Uterus (tissue), 4 donors: ENCODE measurements around the gene NPNT. TPM values are rescaled to one million over a fixed set of nuclear protein-coding genes. Genes with fewer than 3 reads are reported as not detected.

Source experiments
- DNase-seq, 2 donors: peaks; one replicate each; pipeline ENCODE4 v3.0.0-alpha.2; 2019 to 2020
- H3K27ac ChIP-seq, 2 donors: fragments of 200-600 bp; sonication (generic); 1 replicate in 1 of 2; 2 replicates in 1 of 2; pipeline ENCODE4 v1.5.1; 2016 to 2018
- H3K27me3 ChIP-seq, 2 donors: fragments of 200-600 bp; sonication (generic); one replicate each; pipeline ENCODE4 v1.5.1; 2018 to 2019; ENCODE audit warnings: control low read depth in 1 of 2
- H3K36me3 ChIP-seq, 2 donors: fragments of 200-600 bp; sonication (generic); one replicate each; pipeline ENCODE4 v1.5.1; 2019; ENCODE audit warnings: control low read depth in 1 of 2
- H3K4me1 ChIP-seq, 2 donors: fragments of 200-600 bp; sonication (generic); one replicate each; pipeline ENCODE4 v1.5.1; 2018 to 2019; ENCODE audit warnings: control low read depth in 1 of 2
- H3K4me3 ChIP-seq, 2 donors: fragments of 200-600 bp; sonication (generic); 1 replicate in 1 of 2; 2 replicates in 1 of 2; pipeline ENCODE4 v1.5.1; 2018 to 2019; ENCODE audit warnings: mild to moderate bottlenecking in 1 of 2
- H3K9me3 ChIP-seq, 2 donors: fragments of 200-600 bp; sonication (generic); one replicate each; pipeline ENCODE4 v1.5.1; 2019; ENCODE audit warnings: control low read depth in 1 of 2
- POLR2A ChIP-seq, 2 donors: fragments of 450-650 bp; IDR thresholded peaks; one replicate each; pipeline ENCODE4 v1.6.1; 2016; ENCODE audit warnings: antibody characterized with exemption in 2 of 2, mild to moderate bottlenecking in 1 of 2, moderate library complexity in 1 of 2
- intact Hi-C: fragments of 100-400 bp; cut with DNase I; formaldehyde crosslinking; loops from one replicate; pipeline ENCODE4 v1.15.1; 2023; ENCODE audit warnings: low total_unique reads
- total RNA-seq, 4 donors: library from RNA; depleted of rRNA in 3 of 4; stranded (reverse); fragments of >200 nt in 3 of 4; gene quantifications; one replicate each; pipeline versions ENCODE4 v1.1.0 to v1.2.4, GENCODE V29; 2014 to 2023
- TF ChIP-seq, protein P1 (sequence below), 4 experiments: fragments of 200-600 bp in 2 of 4; fragments of 450-650 bp in 2 of 4; sonication (generic) in 2 of 4; IDR thresholded peaks; one replicate each; pipeline ENCODE4 v1.5.1; 2016 to 2019; ENCODE audit warnings: antibody characterized with exemption in 4 of 4, mild to moderate bottlenecking in 2 of 4, moderate library complexity in 1 of 4
- donor health status: DM: yes; HTN: yes; CAD: no.

Gene NPNT
- total RNA-seq, 4 donors from 2014 or later, result 6.8 to 69.9 (median 36.3) TPM

DNA sequence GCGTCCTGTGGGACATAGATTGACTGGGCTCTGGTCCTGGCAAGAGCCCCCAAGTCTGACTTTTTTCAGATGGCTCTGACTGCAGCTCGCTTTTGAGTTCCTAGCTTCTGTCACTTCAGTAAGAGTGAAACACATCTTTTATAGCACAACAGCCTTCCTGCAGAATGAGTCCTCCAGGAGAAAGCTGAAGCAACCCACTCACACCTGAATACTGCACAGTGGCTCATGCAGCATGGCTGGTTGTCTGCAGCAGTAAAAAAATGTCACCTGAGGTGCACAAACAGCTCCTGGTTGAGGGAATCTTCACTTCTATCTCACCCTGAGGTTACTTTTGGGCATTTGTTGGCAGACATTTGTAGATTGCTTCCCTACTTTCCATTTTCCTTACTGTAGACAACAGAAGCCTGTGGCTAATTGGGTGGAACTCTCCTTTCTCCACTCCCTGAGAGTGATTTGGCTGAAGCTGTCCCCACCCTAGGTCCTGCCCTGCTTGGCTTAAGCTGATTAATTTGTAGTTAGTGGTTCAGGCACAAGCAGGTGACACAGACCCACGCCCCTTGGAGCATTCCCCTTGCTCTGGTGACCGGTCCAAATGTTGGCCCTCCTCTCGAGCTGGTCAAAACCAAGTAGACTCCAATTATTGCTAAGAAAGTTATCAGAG lies 99.7 kb downstream of the NPNT start:
- Histone ChIP-seq H3K27ac (no peak overlapping the region), H3K27me3 (no peaks in the 10 kb centered on the region), H3K4me3 (no peak overlapping the region), H3K9me3 (no peaks in the 10 kb centered on the region), H3K4me1 (no peaks in the 10 kb centered on the region), H3K36me3 (no peaks in the 10 kb centered on the region)
- no peak for TF ChIP-seq POLR2A (IDR thresholded peaks at IDR 0.05)
- TF ChIP-seq, protein P1, sequence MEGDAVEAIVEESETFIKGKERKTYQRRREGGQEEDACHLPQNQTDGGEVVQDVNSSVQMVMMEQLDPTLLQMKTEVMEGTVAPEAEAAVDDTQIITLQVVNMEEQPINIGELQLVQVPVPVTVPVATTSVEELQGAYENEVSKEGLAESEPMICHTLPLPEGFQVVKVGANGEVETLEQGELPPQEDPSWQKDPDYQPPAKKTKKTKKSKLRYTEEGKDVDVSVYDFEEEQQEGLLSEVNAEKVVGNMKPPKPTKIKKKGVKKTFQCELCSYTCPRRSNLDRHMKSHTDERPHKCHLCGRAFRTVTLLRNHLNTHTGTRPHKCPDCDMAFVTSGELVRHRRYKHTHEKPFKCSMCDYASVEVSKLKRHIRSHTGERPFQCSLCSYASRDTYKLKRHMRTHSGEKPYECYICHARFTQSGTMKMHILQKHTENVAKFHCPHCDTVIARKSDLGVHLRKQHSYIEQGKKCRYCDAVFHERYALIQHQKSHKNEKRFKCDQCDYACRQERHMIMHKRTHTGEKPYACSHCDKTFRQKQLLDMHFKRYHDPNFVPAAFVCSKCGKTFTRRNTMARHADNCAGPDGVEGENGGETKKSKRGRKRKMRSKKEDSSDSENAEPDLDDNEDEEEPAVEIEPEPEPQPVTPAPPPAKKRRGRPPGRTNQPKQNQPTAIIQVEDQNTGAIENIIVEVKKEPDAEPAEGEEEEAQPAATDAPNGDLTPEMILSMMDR (IDR thresholded peaks at IDR 0.05), result no peak
- no peak for DNase-seq
- intact Hi-C loops, result no loop called here

DNA sequence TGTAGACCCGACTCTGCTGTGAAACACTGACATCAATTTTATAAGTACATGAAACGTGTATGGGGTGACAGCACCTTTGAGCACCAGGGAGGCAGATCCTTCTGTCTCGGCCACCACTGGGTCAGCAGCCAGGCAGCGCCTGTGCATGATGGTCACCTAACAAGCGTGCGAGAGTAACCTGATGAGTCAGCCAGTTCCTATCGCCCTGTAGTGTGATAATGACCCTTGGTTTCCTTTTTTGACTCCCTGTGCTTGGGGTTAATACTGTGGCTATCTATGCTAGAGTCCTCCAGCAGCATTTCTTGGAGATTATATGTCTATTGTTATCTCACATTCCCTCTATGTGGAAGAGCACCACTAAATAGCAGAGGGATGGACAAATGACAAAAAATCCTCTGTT lies 101.6 kb downstream of the NPNT start:
- Histone ChIP-seq H3K27ac (no peak overlapping the region), H3K4me3 (no peak overlapping the region), H3K36me3 (no peaks in the 10 kb centered on the region), H3K4me1 (no peaks in the 10 kb centered on the region), H3K9me3 (no peaks in the 10 kb centered on the region), H3K27me3 (no peaks in the 10 kb centered on the region)
- no peak for TF ChIP-seq POLR2A (IDR thresholded peaks at IDR 0.05)
- TF ChIP-seq, protein P1 (IDR thresholded peaks at IDR 0.05), result no peak
- DNase-seq, result no peak
- intact Hi-C loops, result no loop called here

DNA sequence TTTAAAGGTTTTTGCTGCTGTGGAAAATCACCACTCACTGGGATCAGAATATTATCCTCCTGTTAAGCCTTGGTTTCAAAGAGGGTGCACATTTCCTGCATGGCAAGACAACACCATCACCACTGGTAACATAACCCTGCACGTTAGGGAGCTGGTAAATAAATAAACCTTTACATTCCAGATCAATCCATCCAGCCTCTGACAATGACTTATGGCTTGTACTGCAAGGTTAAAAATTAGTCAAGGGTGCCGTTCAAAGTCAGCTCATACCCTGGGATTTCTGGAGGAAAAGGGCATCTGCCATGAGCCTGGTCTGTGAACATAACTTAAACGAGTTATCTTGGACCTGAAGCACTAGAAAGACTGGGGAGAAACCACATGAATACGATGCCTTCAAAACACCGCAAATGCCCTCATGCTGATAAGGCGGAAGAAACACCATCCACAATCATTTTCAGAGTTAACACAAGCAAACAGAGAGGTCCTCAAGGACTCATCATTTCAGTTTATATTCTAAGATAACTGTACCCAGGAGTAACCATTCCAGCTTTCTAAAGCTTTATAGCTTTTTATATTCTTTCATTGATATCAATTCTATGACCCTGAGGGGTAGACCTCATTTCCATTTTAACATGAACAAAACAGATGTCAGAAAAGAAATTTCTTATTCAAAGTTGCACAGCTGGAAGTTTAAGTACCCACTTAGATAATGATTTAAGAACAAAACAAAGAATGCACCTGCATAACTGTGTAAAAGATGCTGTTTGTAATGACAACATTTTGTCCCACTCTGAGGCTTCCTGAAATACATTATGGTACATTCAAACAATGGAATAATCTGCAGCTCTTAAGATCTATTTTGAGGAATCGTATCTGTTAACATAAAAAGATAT lies 103.1 kb downstream of the NPNT start:
- intact Hi-C loops, result no loop called here
- Histone ChIP-seq H3K9me3 (no peaks in the 10 kb centered on the region), H3K27ac (no peak overlapping the region), H3K27me3 (no peaks in the 10 kb centered on the region), H3K36me3 (no peaks in the 10 kb centered on the region), H3K4me1 (no peaks in the 10 kb centered on the region), H3K4me3 (no peak overlapping the region)
- DNase-seq, result no peak
- TF ChIP-seq, protein P1 (IDR thresholded peaks at IDR 0.05), result no peak
- TF ChIP-seq POLR2A (IDR thresholded peaks at IDR 0.05), result no peak

DNA sequence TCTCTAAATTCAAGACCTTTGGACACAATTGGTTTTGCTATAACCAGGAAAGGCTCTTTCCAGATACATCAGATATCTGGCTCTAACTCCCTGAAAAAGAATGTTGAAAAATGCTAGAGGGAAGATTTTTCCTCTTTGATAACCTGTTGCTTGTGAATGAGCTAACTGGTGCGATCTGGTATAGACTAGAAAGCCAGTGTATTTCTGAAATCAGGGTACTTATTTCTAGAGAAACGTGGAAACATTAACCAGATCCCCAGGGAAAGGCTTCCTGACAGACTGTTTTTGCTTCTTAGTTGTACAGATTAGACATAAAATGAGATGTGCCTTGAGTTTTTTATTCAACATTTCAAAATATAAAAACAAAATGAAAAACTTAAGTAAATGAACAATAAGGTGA lies 107.7 kb downstream of the NPNT start:
- Histone ChIP-seq H3K4me1 (no peaks in the 10 kb centered on the region), H3K27ac (no peak overlapping the region), H3K4me3 (no peak overlapping the region), H3K27me3 (no peaks in the 10 kb centered on the region), H3K9me3 (no peaks in the 10 kb centered on the region), H3K36me3 (no peaks in the 10 kb centered on the region)
- TF ChIP-seq, protein P1 (IDR thresholded peaks at IDR 0.05), result no peak
- TF ChIP-seq POLR2A (IDR thresholded peaks at IDR 0.05), result no peak
- intact Hi-C loops, result no loop called here
- DNase-seq, result no peak

DNA sequence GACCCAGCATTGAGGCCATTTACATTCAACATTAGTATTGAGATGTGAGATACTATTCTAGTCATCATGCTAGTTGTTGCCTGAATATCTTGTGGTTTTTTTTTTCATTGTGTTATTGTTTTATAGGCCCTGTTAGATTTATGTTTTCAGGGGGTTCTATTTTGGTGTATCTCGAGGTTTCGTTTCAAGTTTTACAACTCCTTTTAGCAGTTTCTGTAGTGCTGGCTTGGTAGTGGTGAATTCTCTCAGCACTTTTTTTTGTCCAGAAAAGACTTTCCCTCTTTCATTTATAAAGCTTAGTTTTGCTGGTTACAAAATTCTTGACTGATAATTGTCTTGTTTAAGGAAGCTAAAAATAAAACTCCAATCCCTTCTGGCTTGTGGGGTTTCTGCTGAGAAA lies 115.5 kb downstream of the NPNT start:
- intact Hi-C loops, result no loop called here

More for the DNA sequence above, 115.5 kb downstream of the NPNT start:
- no peaks in the 10 kb centered on the region for H3K36me3 ChIP-seq
- H3K4me3 ChIP-seq, result no peak overlapping the region
- DNase-seq, result no peak
- H3K9me3 ChIP-seq, result no peaks in the 10 kb centered on the region
- no peak for TF ChIP-seq POLR2A (IDR thresholded peaks at IDR 0.05)
- TF ChIP-seq, protein P1 (IDR thresholded peaks at IDR 0.05), result no peak
- H3K27ac ChIP-seq, result no peak overlapping the region
- H3K4me1 ChIP-seq, result no peaks in the 10 kb centered on the region
- H3K27me3 ChIP-seq, result no peaks in the 10 kb centered on the region
